Activated CD4-positive, alpha-beta T cell treated with anti-CD3 and anti-CD28 coated beads, Interleukin-2, amount 10 ng/mL, durations not matched to agents 7 days and 5 days (primary cell): ENCODE results near the gene PCDH9. TPM values are rescaled to one million over a fixed set of nuclear protein-coding genes. Genes with fewer than 3 reads are reported as not detected.

Experiments used
- CTCF ChIA-PET: fragments of 350-600 bp; sonication (Branson Sonifier 250); formaldehyde crosslinking; loops from one replicate; lab custom pipeline; 2021; ENCODE audit warnings: antibody characterized with exemption; lab: Charles Lee
- POLR2A ChIA-PET: fragments of 350-600 bp; sonication (Branson Sonifier 250); formaldehyde crosslinking; loops from one replicate; lab custom pipeline; 2021; ENCODE audit warnings: antibody characterized with exemption; lab: Charles Lee
- DNase-seq: peaks from one replicate; pipeline ENCODE4 v3.0.0-alpha.2; 2020
- H3K27ac Mint-ChIP-seq: one replicate; pipeline ENCODE4 v1.8.0; 2021; ENCODE audit warnings: mild to moderate bottlenecking, moderate library complexity, mixed read lengths
- H3K27me3 Mint-ChIP-seq: one replicate; pipeline ENCODE4 v1.8.0; 2021; ENCODE audit warnings: mixed read lengths
- H3K36me3 Mint-ChIP-seq: one replicate; pipeline ENCODE4 v1.8.0; 2021; ENCODE audit warnings: low read depth, mixed read lengths
- H3K4me1 Mint-ChIP-seq: one replicate; pipeline ENCODE4 v1.8.0; 2021; ENCODE audit warnings: mixed read lengths
- H3K4me3 Mint-ChIP-seq: one replicate; pipeline ENCODE4 v1.8.0; 2021; ENCODE audit warnings: mild to moderate bottlenecking, moderate library complexity, mixed read lengths
- H3K9me3 Mint-ChIP-seq: one replicate; pipeline ENCODE4 v1.8.0; 2021; ENCODE audit warnings: mixed read lengths
- total RNA-seq, 2 experiments: library from RNA; stranded (reverse); gene quantifications; one replicate each; pipeline ENCODE4 v1.2.3, GENCODE V29; 2021

The PCDH9 gene
- total RNA-seq, 2 experiments from 2014 or later: 0.25 to 0.30 TPM

- Mint-ChIP-seq H3K4me3 (no peak overlapping the region), H3K4me1 (no peaks in the 10 kb centered on the region), H3K9me3 (no peaks in the 10 kb centered on the region), H3K36me3 (no peaks in the 10 kb centered on the region), H3K27me3 (no peaks in the 10 kb centered on the region), H3K27ac (no peak overlapping the region)
- no peak for DNase-seq
- CTCF ChIA-PET: no interaction called here
- POLR2A ChIA-PET: no interaction called here
These were observed 882.5 kb downstream of the PCDH9 start for GRCh38 chr13:66347486-66348117.

GRCh38 chr13:66345971-66346370 lies 884.2 kb downstream of the PCDH9 start:
- Mint-ChIP-seq H3K36me3 (no peaks in the 10 kb centered on the region), H3K4me3 (no peak overlapping the region), H3K4me1 (no peaks in the 10 kb centered on the region), H3K27me3 (no peaks in the 10 kb centered on the region), H3K27ac (no peak overlapping the region), H3K9me3 (no peaks in the 10 kb centered on the region)
- DNase-seq: no peak
- ChIA-PET POLR2A (no interaction called here), CTCF (no interaction called here)

- no peaks in the 10 kb centered on the region for H3K36me3 Mint-ChIP-seq
- H3K27ac Mint-ChIP-seq: no peak overlapping the region
- ChIA-PET POLR2A (no interaction called here), CTCF (no interaction called here)
- no peak for DNase-seq
- no peaks in the 10 kb centered on the region for H3K9me3 Mint-ChIP-seq
- no peak overlapping the region for H3K4me3 Mint-ChIP-seq
- no peaks in the 10 kb centered on the region for H3K4me1 Mint-ChIP-seq
- H3K27me3 Mint-ChIP-seq: no peaks in the 10 kb centered on the region
These were observed 884.7 kb downstream of the PCDH9 start for GRCh38 chr13:66345518-66345810.

- no peaks in the 10 kb centered on the region for H3K27me3 Mint-ChIP-seq
- H3K4me1 Mint-ChIP-seq: no peaks in the 10 kb centered on the region
- H3K27ac Mint-ChIP-seq: no peak overlapping the region
- POLR2A ChIA-PET: no interaction called here
- CTCF ChIA-PET: no interaction called here
- DNase-seq: no peak
- no peaks in the 10 kb centered on the region for H3K36me3 Mint-ChIP-seq
- H3K9me3 Mint-ChIP-seq: no peaks in the 10 kb centered on the region
- H3K4me3 Mint-ChIP-seq: no peak overlapping the region
These were observed 885.2 kb downstream of the PCDH9 start for GRCh38 chr13:66344805-66345517.

- H3K27ac Mint-ChIP-seq: no peak overlapping the region
- no peak for DNase-seq
- no peak overlapping the region for H3K4me3 Mint-ChIP-seq
- H3K9me3 Mint-ChIP-seq: no peaks in the 10 kb centered on the region
- ChIA-PET POLR2A (no interaction called here), CTCF (no interaction called here)
- H3K27me3 Mint-ChIP-seq: no peaks in the 10 kb centered on the region
- no peaks in the 10 kb centered on the region for H3K36me3 Mint-ChIP-seq
- no peaks in the 10 kb centered on the region for H3K4me1 Mint-ChIP-seq
These were observed 886.8 kb downstream of the PCDH9 start for GRCh38 chr13:66343224-66343828.

- no peak overlapping the region for H3K27ac Mint-ChIP-seq
- H3K4me3 Mint-ChIP-seq: no peak overlapping the region
- no peaks in the 10 kb centered on the region for H3K36me3 Mint-ChIP-seq
- no peaks in the 10 kb centered on the region for H3K27me3 Mint-ChIP-seq
- CTCF ChIA-PET: no interaction called here
- POLR2A ChIA-PET: no interaction called here
- H3K9me3 Mint-ChIP-seq: no peaks in the 10 kb centered on the region
- H3K4me1 Mint-ChIP-seq: no peaks in the 10 kb centered on the region
- no peak for DNase-seq
These were observed 888.3 kb downstream of the PCDH9 start for GRCh38 chr13:66341635-66342377.

- Mint-ChIP-seq H3K4me1 (no peaks in the 10 kb centered on the region), H3K27ac (no peak overlapping the region), H3K36me3 (no peaks in the 10 kb centered on the region), H3K4me3 (no peak overlapping the region), H3K27me3 (no peaks in the 10 kb centered on the region), H3K9me3 (no peaks in the 10 kb centered on the region)
- CTCF ChIA-PET: no interaction called here
- POLR2A ChIA-PET: no interaction called here
- DNase-seq: no peak
These were observed 890.9 kb downstream of the PCDH9 start for GRCh38 chr13:66339214-66339613.

- H3K27ac Mint-ChIP-seq: no peak overlapping the region
- H3K9me3 Mint-ChIP-seq: no peaks in the 10 kb centered on the region
- H3K27me3 Mint-ChIP-seq: no peaks in the 10 kb centered on the region
- H3K36me3 Mint-ChIP-seq: no peaks in the 10 kb centered on the region
- H3K4me3 Mint-ChIP-seq: no peak overlapping the region
- DNase-seq: no peak
- CTCF ChIA-PET: no interaction called here
- H3K4me1 Mint-ChIP-seq: no peaks in the 10 kb centered on the region
- POLR2A ChIA-PET: no interaction called here
These were observed 891.6 kb downstream of the PCDH9 start for GRCh38 chr13:66338542-66338941.

GRCh38 chr13:66335626-66336025 lies 894.5 kb downstream of the PCDH9 start:
- ChIA-PET POLR2A (no interaction called here), CTCF (no interaction called here)
- H3K4me1 Mint-ChIP-seq: no peaks in the 10 kb centered on the region
- no peak overlapping the region for H3K4me3 Mint-ChIP-seq
- H3K27ac Mint-ChIP-seq: no peak overlapping the region
- no peaks in the 10 kb centered on the region for H3K36me3 Mint-ChIP-seq
- H3K27me3 Mint-ChIP-seq: no peaks in the 10 kb centered on the region
- no peaks in the 10 kb centered on the region for H3K9me3 Mint-ChIP-seq
- DNase-seq: no peak

GRCh38 chr13:66329988-66330451 lies 900.1 kb downstream of the PCDH9 start:
- DNase-seq: no peak
- no peaks in the 10 kb centered on the region for H3K36me3 Mint-ChIP-seq
- no peak overlapping the region for H3K4me3 Mint-ChIP-seq
- H3K4me1 Mint-ChIP-seq: no peaks in the 10 kb centered on the region
- H3K27me3 Mint-ChIP-seq: no peaks in the 10 kb centered on the region
- POLR2A ChIA-PET: no interaction called here
- CTCF ChIA-PET: no interaction called here
- no peak overlapping the region for H3K27ac Mint-ChIP-seq
- H3K9me3 Mint-ChIP-seq: no peaks in the 10 kb centered on the region

- H3K4me1 Mint-ChIP-seq: no peaks in the 10 kb centered on the region
- H3K9me3 Mint-ChIP-seq: no peaks in the 10 kb centered on the region
- CTCF ChIA-PET: no interaction called here
- POLR2A ChIA-PET: no interaction called here
- no peak for DNase-seq
- no peaks in the 10 kb centered on the region for H3K36me3 Mint-ChIP-seq
- no peak overlapping the region for H3K4me3 Mint-ChIP-seq
- H3K27ac Mint-ChIP-seq: no peak overlapping the region
- no peaks in the 10 kb centered on the region for H3K27me3 Mint-ChIP-seq
These were observed 901.7 kb downstream of the PCDH9 start for GRCh38 chr13:66328476-66328875.

- Mint-ChIP-seq H3K4me1 (no peaks in the 10 kb centered on the region), H3K9me3 (no peaks in the 10 kb centered on the region), H3K27ac (no peak overlapping the region), H3K36me3 (no peaks in the 10 kb centered on the region), H3K4me3 (no peak overlapping the region), H3K27me3 (no peaks in the 10 kb centered on the region)
- ChIA-PET POLR2A (no interaction called here), CTCF (no interaction called here)
- DNase-seq: no peak
These were observed 906.3 kb downstream of the PCDH9 start for GRCh38 chr13:66323745-66324347.

GRCh38 chr13:66322936-66323335 lies 907.2 kb downstream of the PCDH9 start:
- Mint-ChIP-seq H3K4me1 (no peaks in the 10 kb centered on the region), H3K27me3 (no peaks in the 10 kb centered on the region), H3K4me3 (no peak overlapping the region), H3K36me3 (no peaks in the 10 kb centered on the region), H3K27ac (no peak overlapping the region), H3K9me3 (no peaks in the 10 kb centered on the region)
- ChIA-PET CTCF (no interaction called here), POLR2A (no interaction called here)
- DNase-seq: no peak
